Activated T-helper 1 cell treated with anti-CD3 and anti-CD28 coated beads, Interleukin-12 subunit alpha, Interleukin-12 subunit beta, Interleukin-2, Interleukin-4 antibody, amounts not matched to agents 30 ng/mL and 10 ng/mL and 1 ng/mL, durations not matched to agents 14 hours and 24 hours and 36 hours (primary cell): Measurements from ENCODE around the gene PSMB5. TPM values are rescaled to one million over a fixed set of nuclear protein-coding genes. Genes with fewer than 3 reads are reported as not detected.

Experiments used
- DNase-seq: peaks from one replicate; pipeline ENCODE4 v3.0.0; 2021; ENCODE audit warnings: low spot score
- H3K27ac Mint-ChIP-seq: one replicate; pipeline ENCODE4 v1.8.0; 2021; ENCODE audit warnings: mild to moderate bottlenecking, mixed read lengths
- H3K27me3 Mint-ChIP-seq: one replicate; pipeline ENCODE4 v1.8.0; 2022; ENCODE audit warnings: mild to moderate bottlenecking, moderate library complexity, mixed read lengths; ENCODE audit not compliant: insufficient read depth
- H3K36me3 Mint-ChIP-seq: one replicate; pipeline ENCODE4 v1.8.0; 2021; ENCODE audit warnings: low read depth, mixed read lengths
- H3K4me1 Mint-ChIP-seq: one replicate; pipeline ENCODE4 v1.8.0; 2021; ENCODE audit warnings: low read depth, mixed read lengths
- H3K4me3 Mint-ChIP-seq: one replicate; pipeline ENCODE4 v1.8.0; 2021; ENCODE audit warnings: mild to moderate bottlenecking, moderate library complexity, mixed read lengths
- H3K9me3 Mint-ChIP-seq: one replicate; pipeline ENCODE4 v1.8.0; 2021; ENCODE audit warnings: mixed read lengths
- intact Hi-C: fragments of 100-400 bp; cut with micrococcal nuclease; formaldehyde crosslinking; loops from one replicate; pipeline ENCODE4 v1.15.1; 2024
- total RNA-seq: library from RNA; stranded (reverse); gene quantifications from 2 replicates; pipeline ENCODE4 v1.2.3, GENCODE V29; 2022

The PSMB5 gene
- 144 and 148 TPM in 2 replicates for total RNA-seq

DNA sequence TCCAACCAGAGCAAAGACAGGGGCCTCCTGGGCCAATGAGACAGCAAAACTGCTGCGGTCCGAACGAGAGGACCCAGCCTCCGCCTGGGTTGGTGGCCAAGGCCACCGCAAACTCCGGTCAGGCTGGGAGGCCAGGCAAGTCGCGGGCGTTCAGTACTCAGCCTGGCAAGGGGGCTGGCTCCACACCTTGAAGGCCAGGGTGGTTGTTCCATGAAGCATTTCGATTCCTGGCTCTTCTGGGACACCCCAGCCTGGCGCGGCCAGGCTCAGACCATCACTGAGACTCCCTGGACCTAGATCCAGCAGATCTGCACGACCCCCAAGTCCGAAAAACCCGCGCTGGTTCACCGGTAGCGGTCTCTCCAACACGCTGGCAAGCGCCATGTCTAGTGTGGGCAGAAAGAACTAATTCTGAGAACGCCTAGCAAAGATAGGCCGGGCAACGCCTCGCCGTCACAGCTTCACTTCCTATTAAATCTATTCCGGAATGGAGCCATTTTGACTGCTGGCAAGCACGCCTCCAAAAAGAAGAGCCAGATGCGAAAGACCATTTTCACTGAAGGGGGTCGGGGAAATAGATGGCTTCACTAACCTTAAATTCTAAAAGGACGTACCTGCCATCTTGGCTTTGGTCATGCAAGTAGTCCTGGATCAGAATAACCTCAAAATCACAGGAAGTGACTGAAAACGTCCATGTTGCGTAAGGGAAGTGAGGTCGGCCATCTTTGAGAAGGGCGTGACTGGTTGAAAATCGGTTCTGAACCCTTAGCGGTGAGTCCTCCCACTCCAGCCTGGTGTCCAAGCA lies at the start of gene PSMB5:
TSS of gene PSMB5 (minus strand) at position 403 of the 805 bp plus-strand sequence. CDS start at position 384, 19 bp downstream.
- DNase-seq, result peak; percentile 85
- Mint-ChIP-seq H3K27me3 (peaks cover 2% of the 10 kb centered on the region), H3K27ac (peak within 1 kb of the TSS; percentile 98), H3K4me3 (peak within 1 kb of the TSS; percentile 98), H3K9me3 (peaks cover 2% of the 10 kb centered on the region), H3K36me3 (peaks cover 27% of the 10 kb centered on the region), H3K4me1 (peaks cover 28% of the 10 kb centered on the region)
- intact Hi-C loops, result loop anchor here (1.0 to 2.0 kb wide), 11 partner anchors 22 to 287 kb away; partner anchors contain the start of genes ACIN1, AJUBA, C14orf119 and HAUS4

- Mint-ChIP-seq H3K27me3 (no peaks in the 10 kb centered on the region), H3K27ac (peak overlapping the region; percentile 9), H3K36me3 (peaks cover 50% of the 10 kb centered on the region), H3K9me3 (no peaks in the 10 kb centered on the region), H3K4me3 (no peak overlapping the region), H3K4me1 (peaks cover 3% of the 10 kb centered on the region)
- DNase-seq, result no peak
- intact Hi-C loops, result no loop called here
Observed at GRCh38 chr14:23080474-23080873, 45.8 kb upstream of the PSMB5 start.

DNA sequence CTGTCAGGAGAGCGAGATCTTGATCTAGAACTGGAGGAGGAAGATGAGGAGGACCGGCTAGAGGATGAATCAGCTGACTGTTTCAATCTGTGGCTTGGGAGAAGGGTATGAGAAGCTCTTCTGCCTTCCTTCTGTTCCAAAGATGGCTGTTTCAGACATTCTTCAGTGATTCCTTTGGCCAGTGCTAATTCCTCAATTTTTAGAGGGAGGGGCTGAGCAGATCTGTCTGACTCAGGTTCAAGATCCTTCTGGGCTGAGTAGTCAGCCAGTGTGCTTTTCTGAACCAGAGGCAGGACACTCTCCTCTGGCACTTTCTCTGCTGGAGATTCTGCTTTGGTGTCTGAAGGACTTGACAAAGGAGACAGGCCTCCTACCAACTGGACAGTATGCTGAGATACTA lies 45.0 kb upstream of the PSMB5 start:
- Mint-ChIP-seq H3K4me3 (no peak overlapping the region), H3K36me3 (peaks cover 52% of the 10 kb centered on the region), H3K27ac (peak overlapping the region; percentile 4), H3K4me1 (no peaks in the 10 kb centered on the region), H3K9me3 (no peaks in the 10 kb centered on the region), H3K27me3 (no peaks in the 10 kb centered on the region)
- intact Hi-C loops, result no loop called here
- DNase-seq, result no peak

DNA sequence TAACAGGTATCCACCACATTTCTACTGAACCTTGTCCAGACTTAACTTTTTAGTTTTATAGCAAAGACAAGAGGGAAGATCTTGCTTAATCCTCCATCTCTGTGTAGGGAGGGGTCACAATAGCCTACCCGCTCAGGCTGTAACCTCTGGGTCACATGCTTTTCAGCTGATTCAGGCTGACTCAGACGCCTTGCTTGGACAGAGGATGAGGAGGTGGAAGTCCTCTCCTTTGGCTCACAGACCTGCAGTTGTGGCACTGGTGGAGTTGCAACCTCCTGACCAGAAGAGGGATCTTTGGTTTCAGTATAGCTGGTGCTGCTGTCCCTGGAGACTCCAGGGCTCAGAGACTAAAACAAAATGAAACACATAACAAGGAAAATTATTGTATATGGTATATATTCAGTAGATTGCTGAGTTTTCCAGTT lies 44.0 kb upstream of the PSMB5 start:
- DNase-seq, result no peak
- Mint-ChIP-seq H3K4me3 (no peak overlapping the region), H3K27me3 (no peaks in the 10 kb centered on the region), H3K36me3 (peaks cover 48% of the 10 kb centered on the region), H3K4me1 (no peaks in the 10 kb centered on the region), H3K9me3 (no peaks in the 10 kb centered on the region), H3K27ac (no peak overlapping the region)
- intact Hi-C loops, result no loop called here

DNA sequence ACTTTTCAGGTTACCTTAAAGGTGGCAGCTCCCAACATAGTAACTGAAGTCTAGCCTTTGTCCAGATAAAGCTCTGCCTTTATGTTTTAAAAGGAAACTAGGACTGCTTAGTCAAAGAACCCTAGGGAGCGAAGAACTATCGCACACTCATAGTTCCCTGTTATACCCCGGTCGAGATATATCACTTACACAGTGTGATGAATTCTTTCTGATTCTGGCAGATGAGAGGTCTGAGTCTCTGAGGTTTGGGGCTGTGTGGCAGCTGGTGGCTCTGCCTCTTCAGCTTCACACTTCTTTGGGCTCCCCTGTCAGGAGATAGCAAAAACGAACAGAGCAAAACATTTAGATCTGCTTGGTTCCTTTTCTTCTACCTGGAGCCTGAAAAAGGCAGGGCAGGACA lies 43.3 kb upstream of the PSMB5 start:
- Mint-ChIP-seq H3K36me3 (peaks cover 50% of the 10 kb centered on the region), H3K27me3 (no peaks in the 10 kb centered on the region), H3K4me3 (no peak overlapping the region), H3K9me3 (no peaks in the 10 kb centered on the region), H3K4me1 (peaks cover under 1% of the 10 kb centered on the region), H3K27ac (no peak overlapping the region)
- DNase-seq, result no peak
- intact Hi-C loops, result loop anchor here (1.0 to 2.0 kb wide), 3 partner anchors 7 to 109 kb away; no protein-coding TSS in a partner anchor

GRCh38 chr14:23076785-23077408 lies 42.2 kb upstream of the PSMB5 start:
- H3K27me3 Mint-ChIP-seq, result no peaks in the 10 kb centered on the region
- H3K4me1 Mint-ChIP-seq, result peaks cover 11% of the 10 kb centered on the region
- H3K9me3 Mint-ChIP-seq, result no peaks in the 10 kb centered on the region
- no peak for DNase-seq
- no peak overlapping the region for H3K4me3 Mint-ChIP-seq
- H3K27ac Mint-ChIP-seq, result no peak overlapping the region
- intact Hi-C loops, result loop anchor here (1.0 to 2.0 kb wide), 3 partner anchors 8 to 110 kb away; no protein-coding TSS in a partner anchor
- H3K36me3 Mint-ChIP-seq, result peaks cover 55% of the 10 kb centered on the region

DNA sequence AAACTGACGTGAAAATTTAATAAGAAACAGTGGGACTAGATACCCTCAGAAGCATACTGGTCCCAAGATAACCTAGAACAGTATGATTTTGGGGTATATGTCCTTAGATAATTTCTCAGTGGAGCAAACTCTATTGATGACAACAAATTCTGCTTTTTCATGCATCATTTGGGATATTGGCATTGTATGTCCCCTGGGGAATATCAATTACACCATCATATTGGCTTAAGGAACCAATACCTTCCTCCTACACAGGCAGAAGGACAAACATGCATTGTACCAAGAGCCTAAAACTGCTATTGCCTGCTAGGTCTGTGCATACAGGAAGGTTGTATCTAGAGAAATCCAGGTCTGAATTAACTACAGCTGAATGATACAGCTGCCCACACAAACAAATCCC lies 40.2 kb upstream of the PSMB5 start:
- DNase-seq, result no peak
- no peaks in the 10 kb centered on the region for H3K27me3 Mint-ChIP-seq
- H3K36me3 Mint-ChIP-seq, result peaks cover 50% of the 10 kb centered on the region
- no peaks in the 10 kb centered on the region for H3K9me3 Mint-ChIP-seq
- intact Hi-C loops, result no loop called here
- no peak overlapping the region for H3K4me3 Mint-ChIP-seq
- peaks cover 24% of the 10 kb centered on the region for H3K4me1 Mint-ChIP-seq
- H3K27ac Mint-ChIP-seq, result no peak overlapping the region

GRCh38 chr14:23071921-23072539 lies 37.3 kb upstream of the PSMB5 start:
- Mint-ChIP-seq H3K4me3 (peak overlapping the region; percentile 94), H3K27me3 (no peaks in the 10 kb centered on the region), H3K27ac (peak overlapping the region; percentile 65), H3K4me1 (peaks cover 35% of the 10 kb centered on the region), H3K36me3 (peaks cover 40% of the 10 kb centered on the region), H3K9me3 (no peaks in the 10 kb centered on the region)
- DNase-seq, result no peak
- intact Hi-C loops, result loop anchor here (1.0 kb wide), 4 partner anchors 13 to 37 kb away; no protein-coding TSS in a partner anchor

DNA sequence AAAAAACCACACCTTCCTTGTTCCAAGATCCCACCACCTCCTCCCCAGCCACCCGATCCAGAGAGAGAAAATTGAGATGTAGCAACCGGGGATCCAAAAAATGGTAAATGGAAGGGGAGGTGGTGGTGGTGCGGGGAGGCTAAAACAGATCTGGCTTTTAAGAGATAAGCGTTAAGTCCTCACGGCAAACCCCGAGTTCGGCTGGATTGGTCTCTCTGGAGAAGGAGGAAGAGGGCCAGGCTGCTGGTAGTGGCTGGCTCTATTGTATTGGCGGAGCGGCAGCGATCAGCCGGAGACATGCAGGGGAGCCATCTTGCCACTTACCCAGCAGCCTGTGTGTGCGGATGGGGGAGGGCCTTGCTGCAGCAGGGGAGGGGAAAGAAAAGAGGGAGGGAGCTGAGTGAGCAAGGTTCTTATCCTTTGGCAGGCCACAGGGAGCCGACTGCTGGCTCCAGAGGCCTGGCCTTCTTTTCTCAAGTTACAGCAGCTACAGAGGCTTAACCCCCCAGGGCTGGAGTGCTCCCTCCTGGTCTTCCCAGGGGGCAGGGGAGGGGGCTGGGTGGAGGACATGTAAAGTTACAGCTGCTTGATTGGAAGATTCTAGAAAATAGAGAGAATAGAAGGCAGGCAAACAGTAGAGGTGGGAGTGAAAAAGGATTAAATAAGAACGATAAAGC lies 36.7 kb upstream of the PSMB5 start:
- peaks cover 35% of the 10 kb centered on the region for H3K4me1 Mint-ChIP-seq
- peak overlapping the region; percentile 65 for H3K27ac Mint-ChIP-seq
- no peaks in the 10 kb centered on the region for H3K27me3 Mint-ChIP-seq
- H3K9me3 Mint-ChIP-seq, result no peaks in the 10 kb centered on the region
- H3K36me3 Mint-ChIP-seq, result peaks cover 38% of the 10 kb centered on the region
- DNase-seq, result peak; percentile 74
- H3K4me3 Mint-ChIP-seq, result peak overlapping the region; percentile 94
- intact Hi-C loops, result loop anchor here (1.0 kb wide), 4 partner anchors 13 to 36 kb away; no protein-coding TSS in a partner anchor

DNA sequence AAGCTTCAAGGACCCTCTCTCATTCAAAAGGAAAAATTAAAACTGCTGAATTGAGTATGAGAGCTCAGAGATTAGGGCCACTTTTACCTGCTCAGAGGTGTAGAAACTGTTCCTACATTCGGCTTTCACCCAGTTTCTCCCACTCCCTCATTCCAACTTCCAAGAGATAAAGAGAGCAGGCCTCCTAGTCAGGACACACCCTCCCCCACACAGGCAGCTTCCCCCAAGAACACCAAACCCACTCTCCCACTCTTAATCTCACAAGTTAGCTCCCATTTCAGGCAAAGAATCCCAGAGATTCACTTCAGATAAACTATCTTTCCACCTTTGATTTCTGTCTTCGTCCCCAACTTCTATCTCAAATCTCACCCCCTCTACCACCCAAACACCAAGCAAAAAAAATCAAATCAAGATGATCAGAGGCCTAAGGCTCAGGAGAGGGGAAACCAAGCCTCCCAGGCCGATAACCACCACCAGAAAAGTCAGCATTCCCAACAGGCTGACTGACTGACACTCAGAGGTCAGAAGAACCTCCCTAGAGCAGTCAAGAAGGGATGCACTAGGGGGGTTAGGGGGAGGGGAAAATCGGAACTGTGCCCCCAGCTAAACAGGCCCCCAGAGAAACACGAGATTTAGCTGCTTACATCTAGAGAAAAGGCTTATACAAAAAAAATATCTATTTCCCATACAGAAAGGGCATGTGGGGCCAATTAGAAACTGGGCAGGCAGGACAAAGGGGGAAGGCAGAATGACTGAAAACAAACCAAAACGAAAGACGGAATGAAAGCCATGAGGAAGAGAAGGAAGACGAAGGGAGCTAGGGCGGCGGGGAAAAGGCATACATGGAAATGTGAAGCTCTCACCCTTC lies 35.8 kb upstream of the PSMB5 start:
- no peak for DNase-seq
- Mint-ChIP-seq H3K27me3 (no peaks in the 10 kb centered on the region), H3K27ac (peak overlapping the region; percentile 65), H3K4me3 (peak overlapping the region; percentile 94), H3K9me3 (no peaks in the 10 kb centered on the region), H3K4me1 (peaks cover 42% of the 10 kb centered on the region), H3K36me3 (peaks cover 42% of the 10 kb centered on the region)
- intact Hi-C loops, result loop anchor here (1.0 kb wide), 4 partner anchors 12 to 35 kb away; no protein-coding TSS in a partner anchor

DNA sequence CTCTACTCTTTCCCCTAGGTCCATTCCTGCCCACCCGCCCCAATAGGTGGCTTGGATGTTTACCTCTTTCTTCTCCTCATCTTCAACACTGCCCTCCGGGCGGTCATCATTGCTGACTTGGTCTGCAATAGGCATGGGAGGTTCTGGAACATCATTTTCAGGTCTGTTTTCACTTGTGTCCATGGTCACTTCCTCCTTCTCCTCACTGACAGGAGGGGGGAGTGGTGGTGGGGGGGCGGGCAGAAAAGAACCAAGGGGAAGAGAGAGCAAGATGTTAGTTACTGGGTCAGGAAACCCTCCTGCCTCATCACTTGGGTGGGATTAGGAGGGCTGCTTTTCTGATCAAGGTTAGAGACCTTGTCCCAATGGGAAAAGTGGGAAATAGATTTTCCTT lies 34.7 kb upstream of the PSMB5 start:
- H3K4me1 Mint-ChIP-seq, result peaks cover 42% of the 10 kb centered on the region
- no peak overlapping the region for H3K27ac Mint-ChIP-seq
- H3K27me3 Mint-ChIP-seq, result no peaks in the 10 kb centered on the region
- no peak for DNase-seq
- H3K36me3 Mint-ChIP-seq, result peaks cover 39% of the 10 kb centered on the region
- H3K4me3 Mint-ChIP-seq, result peak overlapping the region; percentile 74
- no peaks in the 10 kb centered on the region for H3K9me3 Mint-ChIP-seq
- intact Hi-C loops, result loop anchor here (1.0 to 2.0 kb wide), 3 partner anchors 117 to 232 kb away; partner anchors contain the start of gene PRMT5
